GM19468 (cell line): Measurements from ENCODE around the gene PRKG1.

ENCODE experiments used
- ATAC-seq: cut with Tn5 transposase; IDR thresholded peaks from one replicate; pipeline ENCODE4 v1.9.1; 2021; ENCODE audit warnings: mild to moderate bottlenecking, moderate library complexity, moderate number of reproducible peaks; ENCODE audit not compliant: unreplicated experiment; ENCODE audit errors: extremely low read depth

PRKG1 gene

GRCh38 chr10:52105301-52105700 lies 1031.0 kb downstream of the PRKG1 start:
- no peak for ATAC-seq

GRCh38 chr10:52106011-52106410 lies 1031.7 kb downstream of the PRKG1 start:
- no peak for ATAC-seq

- no peak for ATAC-seq
Measured at GRCh38 chr10:52106899-52107298, 1032.6 kb downstream of the PRKG1 start.

- ATAC-seq = no peak
Measured at GRCh38 chr10:52108236-52108635, 1033.9 kb downstream of the PRKG1 start.

GRCh38 chr10:52110576-52110975 lies 1036.3 kb downstream of the PRKG1 start:
- no peak for ATAC-seq

- ATAC-seq = no peak
Measured at GRCh38 chr10:52111101-52111891, 1037.0 kb downstream of the PRKG1 start.

- no peak for ATAC-seq
Measured at GRCh38 chr10:52115823-52116222, 1041.5 kb downstream of the PRKG1 start.

- ATAC-seq = no peak
Measured at GRCh38 chr10:52119507-52119906, 1045.2 kb downstream of the PRKG1 start.

- ATAC-seq = no peak
Measured at GRCh38 chr10:52121688-52122087, 1047.4 kb downstream of the PRKG1 start.

- ATAC-seq = no peak
Measured at GRCh38 chr10:52128056-52128683, 1053.9 kb downstream of the PRKG1 start.

- no peak for ATAC-seq
Measured at GRCh38 chr10:52129410-52130178, 1055.3 kb downstream of the PRKG1 start.

GRCh38 chr10:52135101-52135500 lies 1060.8 kb downstream of the PRKG1 start:
- no peak for ATAC-seq

- ATAC-seq = no peak
Measured at GRCh38 chr10:52136921-52137320, 1062.6 kb downstream of the PRKG1 start.

GRCh38 chr10:52143338-52143737 lies 1069.1 kb downstream of the PRKG1 start:
- ATAC-seq = no peak

- ATAC-seq = no peak
Measured at GRCh38 chr10:52145636-52146035, 1071.3 kb downstream of the PRKG1 start.

- ATAC-seq = no peak
Measured at GRCh38 chr10:52146766-52147165, 1072.5 kb downstream of the PRKG1 start.

- no peak for ATAC-seq
Measured at GRCh38 chr10:52170776-52171175, 1096.5 kb downstream of the PRKG1 start.

- no peak for ATAC-seq
Measured at GRCh38 chr10:52172581-52172980, 1098.3 kb downstream of the PRKG1 start.

GRCh38 chr10:52185256-52185655 lies 1111.0 kb downstream of the PRKG1 start:
- no peak for ATAC-seq

- ATAC-seq = no peak
Measured at GRCh38 chr10:52187521-52188258, 1113.4 kb downstream of the PRKG1 start.
